Measurements from ENCODE around the gene ADAP1. TPM values are rescaled to one million over a fixed set of nuclear protein-coding genes. Genes with fewer than 3 reads are reported as not detected.
"Not testable (repeated sequence)": the region's sequence is repeated elsewhere in the genome, so short reads cannot be mapped to it uniquely, and the experiment has no call there.

ADAP1 gene
- total RNA-seq, 1 experiment from 2014 or later, result 8.7 TPM

DNA sequence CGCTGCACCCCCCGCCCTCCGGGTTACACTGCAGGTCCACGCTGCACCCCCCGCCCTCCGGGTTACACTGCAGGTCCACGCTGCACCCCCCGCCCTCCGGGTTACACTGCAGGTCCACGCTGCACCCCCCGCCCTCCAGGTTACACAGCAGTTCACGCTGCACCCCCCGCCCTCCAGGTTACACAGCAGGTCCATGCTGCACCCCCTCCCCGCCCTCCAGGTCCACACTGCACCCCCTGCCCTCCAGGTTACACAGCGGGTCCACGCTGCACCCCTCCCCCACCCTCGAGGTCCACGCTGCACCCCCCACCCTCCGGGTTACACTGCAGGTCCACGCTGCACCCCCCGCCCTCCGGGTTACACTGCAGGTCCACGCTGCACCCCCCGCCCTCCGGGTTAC, 30.4 kb downstream of the ADAP1 start:
- not testable (repeated sequence) for DNase-seq (ENCODE audit: extremely low read depth, low read depth)

DNA sequence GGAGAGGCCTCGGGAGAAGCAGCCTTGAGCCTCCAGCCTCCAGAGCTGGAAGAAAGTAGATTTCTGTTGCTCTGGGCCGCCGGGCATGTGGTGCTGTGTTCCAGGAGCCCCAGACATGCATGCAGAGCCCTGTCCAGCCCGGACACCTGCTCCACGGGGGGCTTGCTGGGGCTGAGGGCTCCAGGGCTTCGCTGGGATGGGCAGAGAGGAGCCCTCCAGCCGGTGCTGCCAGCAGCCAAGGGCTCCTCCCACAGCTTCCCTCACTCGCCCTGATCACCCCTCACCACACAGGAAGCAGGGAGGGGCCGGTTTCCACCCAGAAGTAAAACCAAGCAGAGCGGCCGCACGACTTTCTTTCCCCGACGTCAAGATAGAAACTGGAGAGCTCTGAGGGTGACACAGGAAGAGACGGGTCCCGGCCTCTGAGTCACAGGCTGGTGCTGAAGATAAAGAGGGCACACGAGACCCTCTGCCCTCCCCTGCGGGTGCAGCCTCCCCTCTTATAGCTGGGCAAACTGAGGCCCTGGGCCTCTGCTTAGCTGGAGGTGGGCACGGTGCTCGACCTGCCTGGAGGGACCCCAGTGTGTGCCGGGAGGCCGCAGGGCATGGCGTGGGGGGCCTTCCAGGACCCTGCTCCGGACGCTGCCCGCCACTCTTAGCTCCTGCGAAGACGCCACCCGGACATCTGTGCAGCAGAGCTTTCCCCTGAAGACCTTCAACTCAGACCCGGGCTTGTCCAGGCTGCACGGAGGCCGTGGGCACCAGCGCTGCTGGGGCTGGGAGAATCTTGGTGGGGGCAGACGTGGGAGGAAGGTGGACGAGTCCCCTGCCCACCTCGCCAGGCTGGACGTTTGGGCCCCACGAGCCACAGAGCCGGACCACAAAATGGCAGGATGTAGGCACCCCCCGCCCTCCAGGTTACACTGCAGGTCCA, 31.1 kb downstream of the ADAP1 start:
- no peak for DNase-seq (ENCODE audit: extremely low read depth, low read depth)

DNA sequence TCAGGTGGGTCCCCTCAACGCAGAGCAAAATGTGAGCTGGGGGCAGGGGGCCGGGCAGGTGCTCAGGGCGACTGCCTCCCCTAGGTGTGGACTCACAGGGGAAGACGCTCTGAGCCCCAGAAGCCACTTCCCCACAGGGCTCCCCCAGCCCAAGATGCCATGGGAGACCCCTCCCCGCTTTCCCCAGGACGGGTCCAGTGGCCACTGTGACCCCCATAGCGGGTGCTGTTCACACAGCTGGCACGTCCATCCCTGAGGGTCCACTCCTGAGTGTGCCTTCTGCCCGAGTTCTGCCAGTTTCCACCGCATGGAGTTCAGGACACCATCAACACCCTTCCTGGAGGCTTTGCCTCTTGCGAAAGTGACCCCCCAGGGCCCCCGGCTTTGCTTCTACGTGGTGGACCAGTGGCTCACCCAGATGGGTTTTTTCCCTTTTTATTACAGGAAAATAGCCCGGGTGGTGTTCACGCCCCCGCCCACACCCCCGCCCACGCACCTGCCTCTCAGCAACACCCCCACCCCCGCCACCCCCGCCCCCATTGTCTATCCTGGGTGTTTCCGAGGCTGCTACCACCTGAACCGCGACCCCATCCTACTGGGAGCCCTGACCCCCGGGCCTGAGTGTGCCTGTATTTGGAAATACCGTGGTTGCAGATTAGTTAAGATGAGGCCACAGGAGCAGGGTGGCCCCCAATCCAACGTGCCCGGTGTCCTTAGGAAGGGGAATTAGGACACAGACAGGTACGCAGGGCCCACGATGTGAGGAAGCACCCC, 32.0 kb downstream of the ADAP1 start:
- no peak for DNase-seq (ENCODE audit: extremely low read depth, low read depth)

DNA sequence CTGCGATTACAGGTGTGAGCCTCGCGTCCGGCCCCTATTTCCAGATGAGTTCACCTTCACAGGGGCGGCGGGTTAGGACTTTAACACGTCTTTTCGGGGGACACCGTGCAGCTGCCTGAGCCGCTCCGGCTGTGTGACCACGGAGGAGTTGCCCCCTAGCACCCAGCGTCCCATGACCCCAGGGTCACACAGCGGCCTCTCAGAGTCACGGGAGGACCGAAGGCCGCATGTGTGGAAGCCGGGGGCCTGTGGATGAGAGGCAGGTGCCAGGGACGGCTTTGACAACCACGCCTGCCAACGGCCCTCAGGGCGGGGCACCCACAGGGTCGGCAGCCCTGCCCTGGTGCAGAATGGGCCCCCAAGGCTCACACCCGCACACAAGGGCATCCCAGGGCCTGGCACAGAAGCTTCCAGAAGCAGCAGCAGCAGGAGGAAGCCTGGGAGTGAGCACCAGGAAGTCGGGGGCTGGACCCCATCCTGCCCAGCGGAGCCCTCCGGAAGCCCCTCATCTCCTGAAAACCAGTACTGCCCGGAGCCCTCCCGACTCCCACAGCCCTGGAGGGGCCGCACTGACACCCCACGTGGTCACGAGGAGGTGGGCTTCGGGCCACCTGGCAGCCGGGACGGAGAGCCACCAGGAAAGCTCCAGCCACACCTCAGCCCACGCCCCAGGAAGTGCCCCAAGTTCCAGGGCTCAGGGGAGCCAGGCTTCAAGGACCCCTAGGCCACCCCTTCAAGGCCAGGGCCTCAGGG, 32.7 kb downstream of the ADAP1 start:
- DNase-seq (ENCODE audit: extremely low read depth, low read depth), result no peak

DNA sequence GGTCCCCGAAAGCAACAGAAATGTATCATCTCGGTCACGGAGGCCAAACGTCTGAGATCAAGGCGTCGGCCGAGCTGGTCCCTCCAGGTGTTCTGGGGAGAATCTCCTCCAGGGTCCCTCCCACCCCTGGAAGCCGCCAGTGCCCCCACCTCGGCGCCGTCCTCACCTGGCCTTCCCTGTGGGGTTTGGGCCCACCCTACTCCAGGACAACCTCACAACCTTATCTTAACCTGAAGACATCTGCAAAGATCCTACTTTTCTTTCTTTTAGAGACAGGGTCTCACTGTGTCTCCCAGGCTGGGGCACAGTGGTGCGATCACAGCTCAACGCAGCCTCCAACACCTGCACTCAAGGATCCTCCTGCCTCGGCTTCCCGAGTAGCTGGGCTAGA, 33.4 kb downstream of the ADAP1 start:
- no peak for DNase-seq (ENCODE audit: extremely low read depth, low read depth)

DNA sequence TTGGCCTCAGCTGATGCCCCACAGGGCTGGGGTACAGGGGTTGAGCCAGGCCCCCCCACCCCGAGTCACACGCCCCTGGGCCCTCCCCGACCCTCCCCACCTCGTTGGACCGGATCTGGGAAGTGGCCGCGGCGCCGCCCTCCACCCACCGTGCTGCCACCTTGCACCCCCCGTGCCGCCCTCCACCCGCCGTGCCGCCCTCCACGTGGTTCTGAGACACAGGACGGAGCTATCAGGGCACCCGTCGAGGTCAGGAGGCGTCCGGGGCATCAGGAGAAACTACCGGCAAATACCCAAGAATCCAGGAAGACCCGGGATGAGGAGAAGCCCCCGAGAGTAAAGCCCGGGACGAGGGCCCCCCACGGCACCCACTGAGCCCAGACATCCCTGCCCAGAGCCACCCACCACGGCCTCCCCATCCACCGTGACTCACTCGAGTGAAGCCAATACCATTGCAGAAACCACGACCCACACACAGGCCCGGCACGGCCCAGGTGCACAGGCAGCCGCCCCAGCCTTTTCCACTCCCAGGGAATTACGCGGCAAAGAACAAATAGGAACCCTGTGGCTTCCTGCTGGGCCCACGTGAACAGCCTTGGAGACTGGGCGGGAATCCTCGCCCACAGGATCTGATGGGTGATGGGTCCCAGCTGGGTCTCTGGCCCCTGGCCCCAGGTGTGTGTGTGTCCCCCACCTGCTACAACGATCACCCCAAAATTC, 34.0 kb downstream of the ADAP1 start:
- no peak for DNase-seq (ENCODE audit: extremely low read depth, low read depth)

DNA sequence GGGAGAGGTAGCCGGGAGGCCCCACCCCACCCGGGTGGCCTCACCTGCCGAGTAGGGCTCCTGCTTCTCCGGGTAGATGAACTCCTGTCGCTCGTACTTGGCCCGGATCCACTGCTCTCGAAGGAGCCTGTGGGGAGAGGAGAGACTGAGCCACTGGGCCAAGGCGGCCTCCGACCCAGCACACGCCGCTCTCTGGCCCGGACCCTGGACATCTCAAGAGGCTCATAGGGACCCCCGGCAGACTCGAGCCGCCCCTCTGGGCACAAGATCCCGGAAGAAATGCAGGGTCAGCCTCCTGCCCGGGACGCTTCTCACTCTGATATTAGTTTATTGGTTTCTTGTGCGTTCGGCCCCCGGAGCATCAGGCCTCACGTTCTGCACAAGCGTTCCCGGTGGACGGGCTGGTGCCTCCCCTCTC, 34.5 kb downstream of the ADAP1 start:
- DNase-seq (ENCODE audit: extremely low read depth, low read depth), result no peak

DNA sequence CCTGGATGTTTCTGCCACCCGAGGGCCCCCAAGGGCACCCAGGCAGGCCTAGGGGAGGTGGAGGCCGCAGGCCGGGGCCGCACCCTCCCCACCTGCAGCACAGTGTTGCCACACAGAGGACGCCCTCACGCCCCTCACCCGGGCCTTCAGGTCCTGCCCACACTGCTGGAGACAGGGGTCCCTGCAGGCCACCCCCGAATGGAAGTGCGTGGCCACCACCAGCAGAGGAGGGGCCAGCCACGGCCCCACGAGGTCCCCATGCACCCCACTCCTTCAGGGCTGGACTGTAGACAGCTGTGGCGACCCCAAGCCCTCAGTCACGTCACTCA, 35.4 kb downstream of the ADAP1 start:
- DNase-seq (ENCODE audit: extremely low read depth, low read depth), result no peak

DNA sequence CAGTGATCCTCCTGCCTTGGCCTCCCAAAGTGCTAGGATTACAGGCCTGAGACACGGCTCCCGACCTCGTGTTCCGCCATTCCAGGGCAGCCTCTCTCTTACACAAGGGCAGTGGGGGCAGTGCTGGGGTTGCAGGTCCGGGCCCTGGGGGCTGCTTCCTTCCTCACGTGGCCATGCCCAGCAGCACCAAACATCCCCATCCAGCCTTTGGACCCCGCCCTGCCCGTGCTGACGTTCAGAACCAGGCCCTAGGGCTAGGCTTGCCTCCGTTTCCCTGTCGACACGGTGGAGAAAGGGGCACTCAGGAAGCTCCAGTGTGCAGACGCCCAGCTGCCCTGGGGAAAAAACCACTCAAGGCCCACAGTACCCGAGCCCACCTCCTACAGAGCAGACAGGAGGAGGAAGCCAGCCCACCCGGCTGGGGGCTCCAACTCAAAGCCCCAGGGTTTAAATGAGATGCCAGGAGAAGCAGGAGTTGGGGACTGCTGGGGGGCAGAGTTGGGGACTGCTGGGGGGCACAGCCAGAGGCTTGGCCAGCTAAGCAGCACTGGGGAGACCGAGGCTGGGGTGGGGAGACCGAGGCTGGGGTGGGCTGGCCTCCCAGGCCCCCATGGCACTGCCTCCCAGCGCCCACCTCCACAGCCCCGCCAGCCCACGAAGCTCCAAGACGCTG, 35.9 kb downstream of the ADAP1 start:
- no peak for DNase-seq (ENCODE audit: extremely low read depth, low read depth)

DNA sequence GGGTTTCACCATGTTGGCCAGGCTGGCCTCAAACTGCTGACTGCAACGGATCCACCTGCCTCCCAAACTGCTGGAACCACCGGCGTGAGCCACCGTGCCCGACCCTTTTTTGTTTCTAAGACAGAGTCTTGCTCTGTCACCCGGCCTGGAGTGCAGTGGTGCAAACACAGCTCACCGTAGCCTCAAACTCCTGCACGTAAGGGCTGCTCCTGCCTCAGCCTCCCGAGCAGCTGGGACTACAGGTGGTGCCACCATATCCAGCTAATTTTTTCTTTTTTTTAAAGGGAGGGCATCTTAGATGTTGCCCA, 36.4 kb downstream of the ADAP1 start:
- DNase-seq (ENCODE audit: extremely low read depth, low read depth), result no peak

DNA sequence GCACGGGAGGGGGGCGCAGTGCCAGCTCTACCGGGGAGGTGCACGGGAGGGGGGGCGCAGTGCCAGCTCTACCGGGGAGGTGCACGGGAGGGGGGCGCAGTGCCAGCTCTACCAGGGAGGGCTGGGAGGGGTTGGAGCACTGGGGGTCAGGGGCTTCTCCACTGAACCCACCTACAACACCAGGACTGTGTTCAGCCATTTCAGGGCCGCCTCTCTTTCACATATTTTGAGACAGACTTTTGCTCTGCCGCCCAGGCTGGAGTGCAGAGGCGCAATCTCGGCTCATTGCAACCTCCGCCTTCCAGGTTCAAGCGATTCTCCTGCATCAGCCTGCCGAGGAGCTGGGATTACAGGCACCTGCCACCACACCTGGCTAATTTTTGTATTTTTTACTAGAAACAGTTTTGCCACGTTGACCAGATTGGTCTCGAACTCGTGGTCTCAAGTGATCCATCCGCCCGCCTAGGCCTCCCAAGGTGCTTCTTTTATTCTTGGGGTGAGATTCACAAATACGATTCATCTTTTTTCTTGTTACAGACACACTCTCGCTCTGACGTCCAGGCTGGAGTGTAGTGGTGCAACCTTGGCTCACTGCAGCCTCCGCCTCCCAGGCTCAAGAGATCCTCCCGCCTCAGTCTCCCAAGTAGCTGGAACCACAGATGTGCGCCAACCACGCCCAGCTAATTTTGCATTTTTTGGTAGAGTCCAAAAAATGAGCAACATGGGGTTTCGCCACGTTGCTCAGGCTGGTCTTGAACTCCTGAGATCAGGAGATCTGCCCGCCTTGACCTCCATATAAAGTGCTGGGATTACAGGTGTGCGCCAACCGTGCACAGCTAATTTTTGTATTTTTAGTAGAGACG, 37.0 kb downstream of the ADAP1 start:
- DNase-seq (ENCODE audit: extremely low read depth, low read depth), result no peak

DNA sequence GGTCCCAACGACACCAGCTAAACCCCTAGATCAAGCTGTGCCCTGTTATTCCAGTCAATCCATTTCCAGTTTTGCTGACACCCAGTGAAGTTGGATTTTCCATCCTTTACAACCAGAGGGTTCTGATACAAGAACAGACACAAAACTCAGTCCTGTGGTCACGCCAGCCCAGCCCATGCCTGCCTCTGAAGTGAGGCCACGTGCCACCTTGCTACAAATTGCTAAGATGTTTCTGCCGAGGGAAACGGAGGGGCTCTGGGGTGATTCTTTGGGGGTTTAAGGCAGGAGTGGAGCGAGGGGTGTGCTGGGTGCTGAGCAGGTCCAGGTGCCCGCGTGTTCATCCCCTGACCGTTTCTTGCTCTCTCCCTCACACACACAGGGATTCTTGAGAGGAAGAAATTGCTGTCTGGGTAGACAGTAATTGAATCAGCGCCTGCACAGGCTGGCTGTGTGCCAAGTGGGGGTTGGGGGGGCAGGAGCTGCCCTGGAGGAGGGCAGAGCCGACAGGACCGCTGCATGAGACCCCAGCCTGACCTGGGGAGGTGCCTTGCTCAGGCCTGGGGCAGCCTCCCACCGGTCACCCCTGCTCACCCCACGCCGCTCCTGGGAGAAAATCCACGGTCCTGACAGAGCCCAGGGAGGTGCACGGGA, 38.1 kb downstream of the ADAP1 start:
- no peak for DNase-seq (ENCODE audit: extremely low read depth, low read depth)

DNA sequence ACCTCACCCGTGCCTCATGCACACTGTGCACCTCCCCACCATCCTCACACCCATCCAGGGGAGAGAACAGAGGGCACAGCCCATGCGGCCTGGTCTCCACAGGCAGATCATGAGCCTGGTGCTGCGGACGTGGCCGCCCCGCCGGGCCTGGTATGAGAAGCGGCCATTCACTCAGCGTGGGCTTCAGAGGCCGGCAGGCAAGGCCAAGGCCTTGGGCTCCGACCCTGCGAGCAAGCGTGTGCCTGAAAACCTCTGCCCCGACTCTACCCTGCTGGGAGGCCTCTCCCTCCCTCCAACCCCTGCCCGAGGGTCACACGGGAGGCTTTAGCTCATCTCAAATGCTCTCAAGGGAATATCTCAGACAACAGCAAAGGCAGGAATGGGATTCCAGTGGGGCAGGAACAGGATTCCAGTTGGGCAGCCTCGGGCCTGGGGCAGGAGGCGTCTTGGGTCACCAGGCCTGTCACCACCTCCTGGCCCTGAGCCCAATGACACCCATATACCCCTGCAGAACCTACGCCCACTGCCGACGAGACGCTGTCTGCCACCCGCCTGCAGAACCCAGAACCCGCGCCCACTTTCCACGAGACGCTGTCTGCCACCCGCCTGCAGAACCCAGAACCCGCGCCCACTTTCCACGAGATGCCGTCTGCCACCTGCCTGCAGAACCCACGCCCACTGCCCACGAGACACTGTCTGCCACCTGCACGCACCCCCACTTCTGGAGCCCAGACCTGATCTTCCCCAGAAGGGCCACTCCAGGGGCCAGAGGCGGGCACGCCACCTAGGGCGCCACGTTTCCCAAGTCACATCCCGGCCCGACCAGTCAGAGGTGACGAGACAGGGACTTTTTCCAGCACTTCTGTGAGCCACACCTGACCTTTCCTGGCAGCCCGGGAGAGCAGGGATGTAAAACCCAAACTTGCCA, 38.9 kb downstream of the ADAP1 start:
- DNase-seq (ENCODE audit: extremely low read depth, low read depth), result no peak

DNA sequence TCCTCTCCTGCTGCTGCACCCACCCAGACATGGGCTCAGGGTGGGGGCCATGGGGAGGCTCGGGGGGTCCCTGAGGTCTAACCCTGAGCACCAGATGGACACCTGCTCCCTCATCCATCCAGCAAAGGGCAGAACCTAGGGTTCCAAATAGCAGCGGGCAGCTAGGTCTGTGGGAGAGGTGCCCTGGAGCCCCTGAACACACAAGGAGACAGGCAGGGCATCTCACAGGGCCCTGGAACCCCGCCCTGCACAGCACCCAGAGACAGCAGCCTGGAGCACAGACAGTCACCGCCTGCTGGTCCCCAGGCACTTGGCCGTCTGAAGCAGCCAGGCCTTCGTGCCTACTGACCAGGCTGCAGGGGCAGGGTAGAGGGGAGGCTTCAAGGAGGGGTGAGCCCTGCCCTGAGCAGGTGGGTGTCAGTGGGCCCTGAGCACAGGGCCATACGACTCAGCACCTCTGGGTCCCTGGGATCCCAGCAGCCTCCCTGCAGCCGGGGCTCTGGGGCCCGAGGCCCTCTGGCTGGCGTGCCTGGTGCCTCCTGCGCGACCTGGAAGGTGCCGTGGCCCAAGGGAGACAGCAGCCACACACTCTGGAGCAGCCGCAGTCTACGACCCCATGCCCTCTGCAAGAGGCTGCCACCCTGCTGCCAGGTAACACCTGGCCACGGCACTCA, 39.8 kb downstream of the ADAP1 start:
- no peak for DNase-seq (ENCODE audit: extremely low read depth, low read depth)

DNA sequence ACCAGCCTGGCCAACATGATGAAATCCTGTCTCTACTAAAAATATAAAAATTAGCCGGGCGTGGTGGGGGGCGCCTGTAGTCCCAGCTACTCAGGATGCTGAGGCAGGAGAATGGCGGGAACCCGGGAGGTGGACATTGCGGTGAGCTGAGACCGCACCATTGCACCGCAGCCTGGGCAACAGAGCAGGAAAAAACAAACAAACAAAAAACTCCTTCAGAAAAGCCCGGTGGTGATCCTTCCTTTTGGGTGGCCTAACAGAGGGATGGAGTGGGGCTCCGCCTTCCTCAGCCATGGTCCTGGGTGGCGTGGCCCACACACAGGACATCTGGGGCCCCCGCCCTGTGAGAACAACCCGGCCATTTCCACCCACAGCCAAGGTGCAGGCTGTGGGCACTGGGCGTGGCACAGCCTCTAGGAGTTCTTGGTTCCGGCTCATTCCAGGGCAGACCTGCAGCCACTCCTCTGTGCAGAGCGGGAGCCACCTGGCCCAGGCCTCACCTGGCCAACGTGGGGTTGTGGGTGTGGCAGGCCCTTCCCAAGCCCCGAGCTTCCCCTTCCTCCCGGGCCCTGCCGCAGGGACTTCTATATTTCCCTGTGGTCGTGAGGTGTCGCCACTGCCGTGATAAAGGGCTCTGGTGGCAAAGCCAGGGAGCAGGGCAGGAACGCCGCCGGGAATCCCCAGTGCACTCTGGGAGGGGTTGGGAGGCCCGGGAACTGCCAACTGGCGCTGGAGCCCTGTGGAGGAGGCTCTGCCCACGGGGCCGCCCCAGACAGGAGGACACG, 40.6 kb downstream of the ADAP1 start:
- DNase-seq (ENCODE audit: extremely low read depth, low read depth), result no peak

DNA sequence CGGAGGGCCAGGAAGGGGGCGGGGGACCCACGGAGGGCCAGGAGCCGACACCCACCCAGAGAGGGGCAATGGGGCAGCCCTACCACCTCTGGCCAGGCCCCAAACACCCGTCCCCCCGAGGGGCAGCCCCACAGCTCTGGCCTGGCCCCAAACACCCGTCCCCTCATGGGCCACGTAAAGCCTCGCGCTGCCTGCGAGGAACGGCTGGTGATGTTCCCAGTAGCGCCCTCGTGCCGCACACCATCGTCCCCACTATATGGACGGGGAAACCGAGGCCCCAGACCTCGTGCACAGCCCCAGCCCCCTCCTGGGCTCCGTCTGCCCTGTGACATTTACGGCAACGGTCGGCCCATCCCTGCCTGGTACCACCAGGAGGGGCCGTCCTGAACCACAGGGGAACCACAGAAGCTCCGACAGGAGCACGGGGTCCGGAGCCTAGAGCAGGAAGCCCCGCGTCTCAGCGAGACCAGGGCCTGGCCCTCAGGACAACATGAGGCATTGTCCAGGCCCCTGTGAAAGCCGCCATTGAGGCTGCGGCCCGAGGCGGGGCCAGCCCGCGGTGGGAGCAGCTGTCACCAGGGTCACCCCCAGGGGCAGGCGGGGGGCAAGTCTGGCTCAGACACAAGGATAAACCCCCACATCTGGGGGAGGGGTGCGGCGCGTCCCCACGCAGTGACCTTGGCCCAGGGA, 42.5 kb downstream of the ADAP1 start:
- no peak for DNase-seq (ENCODE audit: extremely low read depth, low read depth)

Data from NCI-H460 (cell line).